Ishikawa (cell line): ENCODE data around the gene SUOX.

Experiments
- CEBPB ChIP-seq: IDR thresholded peaks from 2 replicates; pipeline ENCODE4 v1.6.1; 2012
- CREB1 ChIP-seq: IDR thresholded peaks from 2 replicates; pipeline ENCODE4 v1.6.1; 2012; ENCODE audit warnings: low read depth
- EGR1 ChIP-seq: IDR thresholded peaks from 2 replicates; pipeline ENCODE4 v1.6.1; 2012
- EP300 ChIP-seq: IDR thresholded peaks from 2 replicates; pipeline ENCODE4 v1.6.1; 2012; ENCODE audit warnings: borderline replicate concordance
- FOXM1 ChIP-seq: IDR thresholded peaks from 2 replicates; pipeline ENCODE4 v1.6.1; 2012; ENCODE audit warnings: low read depth, borderline replicate concordance
- MAX ChIP-seq: IDR thresholded peaks from 2 replicates; pipeline ENCODE4 v1.6.1; 2012
- NFIC ChIP-seq: IDR thresholded peaks from 2 replicates; pipeline ENCODE4 v1.6.1; 2012
- RAD21 ChIP-seq: IDR thresholded peaks from 2 replicates; pipeline ENCODE4 v1.6.1; 2012; ENCODE audit warnings: low read depth
- REST ChIP-seq: IDR thresholded peaks from 2 replicates; pipeline ENCODE4 v1.6.1; 2012; ENCODE audit warnings: low read depth, mild to moderate bottlenecking
- TAF1 ChIP-seq: IDR thresholded peaks from 2 replicates; pipeline ENCODE4 v1.6.1; 2012; ENCODE audit warnings: low read depth, mild to moderate bottlenecking
- TCF12 ChIP-seq: IDR thresholded peaks from 2 replicates; pipeline ENCODE4 v1.6.1; 2012; ENCODE audit warnings: low read depth
- TEAD4 ChIP-seq: IDR thresholded peaks from 2 replicates; pipeline ENCODE4 v1.6.1; 2012
- USF1 ChIP-seq: IDR thresholded peaks from 2 replicates; pipeline ENCODE4 v1.6.1; 2012
- YY1 ChIP-seq: IDR thresholded peaks from 2 replicates; pipeline ENCODE4 v1.6.1; 2012; ENCODE audit warnings: low read depth
- ZBTB7A ChIP-seq: IDR thresholded peaks from 2 replicates; pipeline ENCODE4 v1.6.1; 2012; ENCODE audit warnings: low read depth

Gene SUOX

GRCh38 chr12:56020423-56021184 lies 23.5 kb downstream of the SUOX start, which contains the start of gene IKZF4:
Gene IKZF4 (plus strand): TSS chr12:56021043. CDS start chr12:56021494, 451 bp downstream.
- TF ChIP-seq FOXM1 (no peak), MAX (no peak), NFIC (no peak), TEAD4 (no peak), USF1 (no peak)

- no peak for TF ChIP-seq USF1
- TF ChIP-seq TAF1: no peak
- TF ChIP-seq TEAD4: no peak
Measured at GRCh38 chr12:56021889-56022497, 24.9 kb downstream of the SUOX start.

- TF ChIP-seq ZBTB7A (no peak), TEAD4 (no peak), USF1 (no peak), EP300 (no peak), EGR1 (no peak), REST (no peak), TAF1 (no peak), TCF12 (no peak), RAD21 (no peak), CREB1 (no peak), NFIC (no peak), YY1 (no peak), CEBPB (no peak), MAX (no peak), FOXM1 (no peak)
Measured at GRCh38 chr12:56028511-56029165, 31.6 kb downstream of the SUOX start.

- no peak for TF ChIP-seq CREB1
- TF ChIP-seq EP300: no peak
- TF ChIP-seq USF1: no peak
- TF ChIP-seq FOXM1: no peak
- TF ChIP-seq RAD21: no peak
- no peak for TF ChIP-seq EGR1
- no peak for TF ChIP-seq MAX
- no peak for TF ChIP-seq ZBTB7A
- TF ChIP-seq TAF1: no peak
- TF ChIP-seq YY1: no peak
- TF ChIP-seq TEAD4: no peak
- TF ChIP-seq CEBPB: no peak
Measured at GRCh38 chr12:56029166-56029519, 32.1 kb downstream of the SUOX start.

- TF ChIP-seq YY1 (no peak), CEBPB (no peak), RAD21 (peak; percentile 68), TEAD4 (no peak), NFIC (no peak), ZBTB7A (no peak), EP300 (no peak)
Measured at GRCh38 chr12:56029666-56030293, 32.7 kb downstream of the SUOX start.

GRCh38 chr12:56031987-56032386 lies 34.9 kb downstream of the SUOX start:
- TF ChIP-seq RAD21: no peak
